HG03575 (cell line): ENCODE measurements around the gene DUOXA2.
A peak's percentile ranks its signal among the peaks of the same experiment; 100 is the strongest.

ENCODE experiments used
- ATAC-seq: cut with Tn5 transposase; IDR thresholded peaks from one replicate; pipeline ENCODE4 v1.9.1; 2021; ENCODE audit not compliant: unreplicated experiment, insufficient number of reproducible peaks, low FRiP score; ENCODE audit errors: extremely low read depth

DUOXA2 gene

GRCh38 chr15:45114751-45115085 is 592 bp downstream of the DUOXA2 start:
- ATAC-seq, result no peak

- no peak for ATAC-seq
Measured at GRCh38 chr15:45115312-45115820, 1.2 kb downstream of the DUOXA2 start.

- ATAC-seq, result no peak
Measured at GRCh38 chr15:45116006-45116481, 1.9 kb downstream of the DUOXA2 start.

GRCh38 chr15:45116482-45117307 is 2.6 kb downstream of the DUOXA2 start:
- ATAC-seq, result no peak

- ATAC-seq, result no peak
Measured at GRCh38 chr15:45117308-45118130, 3.4 kb downstream of the DUOXA2 start.

GRCh38 chr15:45118131-45118588 is 4.0 kb downstream of the DUOXA2 start:
- peak; percentile 77 for ATAC-seq

- no peak for ATAC-seq
Measured at GRCh38 chr15:45118996-45119395, 4.9 kb downstream of the DUOXA2 start.

GRCh38 chr15:45120081-45120972 is 6.2 kb downstream of the DUOXA2 start:
- ATAC-seq, result no peak

GRCh38 chr15:45121020-45121419 is 6.9 kb downstream of the DUOXA2 start:
- no peak for ATAC-seq

- ATAC-seq, result no peak
Measured at GRCh38 chr15:45121706-45122417, 7.7 kb downstream of the DUOXA2 start.

GRCh38 chr15:45122719-45123118 is 8.6 kb downstream of the DUOXA2 start:
- ATAC-seq, result no peak

GRCh38 chr15:45123397-45123796 is 9.3 kb downstream of the DUOXA2 start:
- ATAC-seq, result no peak

GRCh38 chr15:45126535-45127158 is 12.5 kb downstream of the DUOXA2 start:
- ATAC-seq, result no peak

GRCh38 chr15:45128971-45129639 is 15.0 kb downstream of the DUOXA2 start:
- no peak for ATAC-seq

- no peak for ATAC-seq
Measured at GRCh38 chr15:45129651-45130129, 15.6 kb downstream of the DUOXA2 start, which contains the start of the genes DUOX1 and DUOXA1. DUOX1 (plus strand) TSS chr15:45129994; CDS start chr15:45131967, 1,973 bp downstream. DUOXA1 (minus strand) TSS chr15:45129879; CDS start chr15:45123014, 6,865 bp downstream.

GRCh38 chr15:45130291-45131000 is 16.3 kb downstream of the DUOXA2 start:
- no peak for ATAC-seq
